ENCODE data around the gene AGPAT2.
A peak's percentile ranks its signal among the peaks of the same experiment; 100 is the strongest.
"Not testable (repeated sequence)": the region's sequence is repeated elsewhere in the genome, so short reads cannot be mapped to it uniquely, and the experiment has no call there.

AGPAT2 gene

GRCh38 chr9:136643596-136644342 is 43.5 kb downstream of the AGPAT2 start:
- Histone ChIP-seq H3K27me3 (ENCODE audit: control insufficient read depth, insufficient read depth, low read length) (peaks cover 8% of the 10 kb centered on the region), H3K4me1 (ENCODE audit: control insufficient read depth, insufficient read depth, low read length) (no peaks in the 10 kb centered on the region), H3K4me3 (ENCODE audit: low read length) (peak overlapping the region; percentile 23), H3K27ac (ENCODE audit: low read depth, low read length) (peak overlapping the region; percentile 27), H3K9ac (ENCODE audit: low read length) (no peak overlapping the region), H3K36me3 (ENCODE audit: control insufficient read depth, insufficient read depth, low read length) (no peaks in the 10 kb centered on the region)

GRCh38 chr9:136642439-136642921 is 44.8 kb downstream of the AGPAT2 start:
- H3K27ac ChIP-seq (ENCODE audit: low read depth, low read length): no peak overlapping the region
- H3K27me3 ChIP-seq (ENCODE audit: control insufficient read depth, insufficient read depth, low read length): peaks cover 8% of the 10 kb centered on the region
- H3K4me3 ChIP-seq (ENCODE audit: low read length): no peak overlapping the region
- no peaks in the 10 kb centered on the region for H3K36me3 ChIP-seq (ENCODE audit: control insufficient read depth, insufficient read depth, low read length)
- no peak overlapping the region for H3K9ac ChIP-seq (ENCODE audit: low read length)
- H3K4me1 ChIP-seq (ENCODE audit: control insufficient read depth, insufficient read depth, low read length): no peaks in the 10 kb centered on the region

- H3K4me3 ChIP-seq (ENCODE audit: low read length): no peak overlapping the region
- H3K36me3 ChIP-seq (ENCODE audit: control insufficient read depth, insufficient read depth, low read length): no peaks in the 10 kb centered on the region
- H3K4me1 ChIP-seq (ENCODE audit: control insufficient read depth, insufficient read depth, low read length): no peaks in the 10 kb centered on the region
- no peaks in the 10 kb centered on the region for H3K27me3 ChIP-seq (ENCODE audit: control insufficient read depth, insufficient read depth, low read length)
- H3K9ac ChIP-seq (ENCODE audit: low read length): no peak overlapping the region
- H3K27ac ChIP-seq (ENCODE audit: low read depth, low read length): peak overlapping the region; percentile 14
These were observed 46.8 kb downstream of the AGPAT2 start for GRCh38 chr9:136640171-136641111.

GRCh38 chr9:136634904-136635303 is 52.4 kb downstream of the AGPAT2 start:
- H3K36me3 ChIP-seq (ENCODE audit: control insufficient read depth, insufficient read depth, low read length): no peaks in the 10 kb centered on the region
- no peak overlapping the region for H3K4me3 ChIP-seq (ENCODE audit: low read length)
- H3K9ac ChIP-seq (ENCODE audit: low read length): no peak overlapping the region
- no peaks in the 10 kb centered on the region for H3K4me1 ChIP-seq (ENCODE audit: control insufficient read depth, insufficient read depth, low read length)
- no peaks in the 10 kb centered on the region for H3K27me3 ChIP-seq (ENCODE audit: control insufficient read depth, insufficient read depth, low read length)
- H3K27ac ChIP-seq (ENCODE audit: low read depth, low read length): no peak overlapping the region

GRCh38 chr9:136632491-136633106 is 54.7 kb downstream of the AGPAT2 start:
- not testable (repeated sequence) for H3K9ac ChIP-seq (ENCODE audit: low read length); H3K4me3 ChIP-seq (ENCODE audit: low read length); H3K27me3 ChIP-seq (ENCODE audit: control insufficient read depth, insufficient read depth, low read length); H3K36me3 ChIP-seq (ENCODE audit: control insufficient read depth, insufficient read depth, low read length); H3K4me1 ChIP-seq (ENCODE audit: control insufficient read depth, insufficient read depth, low read length); H3K27ac ChIP-seq (ENCODE audit: low read depth, low read length)

GRCh38 chr9:136632072-136632471 is 55.2 kb downstream of the AGPAT2 start:
- H3K36me3 ChIP-seq (ENCODE audit: control insufficient read depth, insufficient read depth, low read length); H3K9ac ChIP-seq (ENCODE audit: low read length); H3K27ac ChIP-seq (ENCODE audit: low read depth, low read length); H3K4me3 ChIP-seq (ENCODE audit: low read length); H3K27me3 ChIP-seq (ENCODE audit: control insufficient read depth, insufficient read depth, low read length); H3K4me1 ChIP-seq (ENCODE audit: control insufficient read depth, insufficient read depth, low read length): not testable (repeated sequence)

- Histone ChIP-seq H3K4me1 (ENCODE audit: control insufficient read depth, insufficient read depth, low read length) (no peaks in the 10 kb centered on the region), H3K27me3 (ENCODE audit: control insufficient read depth, insufficient read depth, low read length) (no peaks in the 10 kb centered on the region), H3K4me3 (ENCODE audit: low read length) (no peak overlapping the region), H3K36me3 (ENCODE audit: control insufficient read depth, insufficient read depth, low read length) (no peaks in the 10 kb centered on the region), H3K27ac (ENCODE audit: low read depth, low read length) (no peak overlapping the region), H3K9ac (ENCODE audit: low read length) (no peak overlapping the region)
These were observed 55.9 kb downstream of the AGPAT2 start for GRCh38 chr9:136631038-136632000.

- no peak overlapping the region for H3K9ac ChIP-seq (ENCODE audit: low read length)
- no peak overlapping the region for H3K4me3 ChIP-seq (ENCODE audit: low read length)
- H3K36me3 ChIP-seq (ENCODE audit: control insufficient read depth, insufficient read depth, low read length): no peaks in the 10 kb centered on the region
- no peak overlapping the region for H3K27ac ChIP-seq (ENCODE audit: low read depth, low read length)
- no peaks in the 10 kb centered on the region for H3K27me3 ChIP-seq (ENCODE audit: control insufficient read depth, insufficient read depth, low read length)
- no peaks in the 10 kb centered on the region for H3K4me1 ChIP-seq (ENCODE audit: control insufficient read depth, insufficient read depth, low read length)
These were observed 56.6 kb downstream of the AGPAT2 start for GRCh38 chr9:136630662-136630992.

- H3K4me3 ChIP-seq (ENCODE audit: low read length): no peak overlapping the region
- H3K27ac ChIP-seq (ENCODE audit: low read depth, low read length): no peak overlapping the region
- H3K27me3 ChIP-seq (ENCODE audit: control insufficient read depth, insufficient read depth, low read length): no peaks in the 10 kb centered on the region
- no peak overlapping the region for H3K9ac ChIP-seq (ENCODE audit: low read length)
- H3K36me3 ChIP-seq (ENCODE audit: control insufficient read depth, insufficient read depth, low read length): no peaks in the 10 kb centered on the region
- H3K4me1 ChIP-seq (ENCODE audit: control insufficient read depth, insufficient read depth, low read length): peaks cover 5% of the 10 kb centered on the region
These were observed 57.2 kb downstream of the AGPAT2 start for GRCh38 chr9:136629879-136630661.

GRCh38 chr9:136629001-136629878 is 58.0 kb downstream of the AGPAT2 start:
- H3K4me3 ChIP-seq (ENCODE audit: low read length): no peak overlapping the region

More at GRCh38 chr9:136629001-136629878, 58.0 kb downstream of the AGPAT2 start:
- H3K9ac ChIP-seq (ENCODE audit: low read length): no peak overlapping the region
- no peak overlapping the region for H3K27ac ChIP-seq (ENCODE audit: low read depth, low read length)
- peaks cover 5% of the 10 kb centered on the region for H3K4me1 ChIP-seq (ENCODE audit: control insufficient read depth, insufficient read depth, low read length)
- H3K27me3 ChIP-seq (ENCODE audit: control insufficient read depth, insufficient read depth, low read length): no peaks in the 10 kb centered on the region
- no peaks in the 10 kb centered on the region for H3K36me3 ChIP-seq (ENCODE audit: control insufficient read depth, insufficient read depth, low read length)
